NCI-H146 treated with DMSO at 0.1 percent for 48 hours (cell line): ENCODE measurements around the gene EEF1A2.
A peak's percentile ranks its signal among the peaks of the same experiment; 100 is the strongest.

Experiments used
- DNase-seq: peaks from one replicate; lab custom pipeline; 2025; ENCODE audit not compliant: unreplicated experiment; lab: John Stamatoyannopoulos, UW

The EEF1A2 gene

GRCh38 chr20:63500902-63501817 lies 2.3 kb upstream of the EEF1A2 start:
- no peak for DNase-seq

DNA sequence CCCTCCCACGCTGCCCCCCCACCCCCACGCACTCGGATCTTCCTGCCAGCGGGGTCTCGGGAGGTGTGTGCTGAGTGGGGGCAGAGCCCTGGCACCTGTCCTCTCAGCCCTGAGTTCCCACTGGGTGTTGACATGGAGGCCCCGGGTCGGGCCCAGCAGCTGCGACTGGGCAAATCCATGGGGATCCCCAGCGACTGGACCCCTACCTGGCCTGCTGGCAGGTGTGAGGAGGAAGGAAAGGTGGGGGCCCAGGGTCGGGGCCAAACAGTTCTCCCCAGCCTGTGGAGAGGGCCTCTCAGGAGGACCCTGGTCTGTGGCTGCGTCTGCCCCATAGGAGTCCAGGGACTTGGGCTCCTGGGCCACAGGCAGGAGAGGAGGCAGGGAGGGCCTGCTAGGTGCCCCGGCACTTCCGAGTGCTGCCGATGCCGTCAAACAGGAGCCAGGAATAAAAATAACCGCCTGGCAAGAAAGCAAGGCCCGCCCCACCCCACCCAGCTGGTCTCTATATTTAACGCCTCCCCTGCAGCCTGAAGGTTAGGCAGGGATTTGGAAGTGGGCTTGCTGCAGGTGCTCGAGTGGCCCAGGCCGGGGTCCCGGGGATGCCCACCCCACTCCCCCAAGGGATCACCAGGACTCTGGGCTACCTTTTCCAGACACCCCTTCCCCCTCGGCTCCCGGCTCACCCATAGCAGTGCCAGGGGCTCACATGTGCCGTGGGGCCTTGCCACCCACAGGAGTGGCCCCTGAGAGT lies 1.4 kb upstream of the EEF1A2 start:
- DNase-seq = no peak

- DNase-seq = no peak
These were observed 571 bp upstream of the EEF1A2 start for GRCh38 chr20:63499338-63499969.

DNA sequence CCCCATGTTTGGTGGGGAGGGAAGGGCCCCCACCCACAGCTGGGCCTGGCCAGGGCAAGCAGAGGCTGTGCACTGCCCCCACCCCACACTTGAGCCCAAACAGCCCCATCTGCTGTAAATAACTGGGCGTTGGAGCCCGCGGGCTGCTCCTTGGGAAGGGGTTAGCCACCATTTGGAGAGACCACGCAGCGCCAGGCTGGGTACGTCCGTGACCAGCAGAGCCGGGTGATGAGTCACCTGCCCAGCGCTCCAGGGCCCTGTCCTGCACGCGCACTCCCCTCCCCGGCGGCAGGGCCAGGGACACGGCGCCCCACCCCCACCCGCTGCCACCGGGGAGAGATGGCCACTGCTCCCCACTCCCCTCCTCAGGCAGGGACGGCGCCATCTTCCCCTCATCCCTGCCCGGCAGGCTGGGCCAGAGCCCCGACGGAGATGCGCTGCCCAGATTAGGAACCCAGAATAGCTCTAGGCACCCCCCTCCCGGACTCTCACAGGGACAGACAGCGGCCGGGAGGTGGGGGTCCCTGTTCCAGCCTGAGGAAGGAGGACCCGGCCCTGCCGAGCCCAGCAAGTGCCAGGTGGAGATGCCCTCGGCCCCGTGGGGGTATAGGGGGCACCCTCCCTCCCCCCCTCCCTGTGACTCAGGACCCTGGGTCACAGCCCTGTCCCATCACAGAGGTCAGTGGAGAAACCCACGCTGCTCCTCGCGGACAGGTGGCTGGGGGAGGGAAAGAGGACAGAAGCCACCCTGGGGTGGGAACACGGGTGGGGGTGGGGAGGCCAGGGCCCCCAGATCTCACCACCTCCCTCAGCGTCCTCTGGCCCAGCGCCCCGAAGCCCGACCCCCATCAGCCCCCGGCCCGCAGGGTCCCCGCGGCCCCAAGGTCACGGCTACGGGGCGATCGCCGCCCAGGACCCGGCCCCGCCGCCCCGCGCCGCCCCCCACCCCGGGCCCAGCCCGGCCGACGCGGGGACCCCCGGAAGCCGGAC lies 642 bp downstream of the EEF1A2 start:
- DNase-seq = peak; percentile 37

DNA sequence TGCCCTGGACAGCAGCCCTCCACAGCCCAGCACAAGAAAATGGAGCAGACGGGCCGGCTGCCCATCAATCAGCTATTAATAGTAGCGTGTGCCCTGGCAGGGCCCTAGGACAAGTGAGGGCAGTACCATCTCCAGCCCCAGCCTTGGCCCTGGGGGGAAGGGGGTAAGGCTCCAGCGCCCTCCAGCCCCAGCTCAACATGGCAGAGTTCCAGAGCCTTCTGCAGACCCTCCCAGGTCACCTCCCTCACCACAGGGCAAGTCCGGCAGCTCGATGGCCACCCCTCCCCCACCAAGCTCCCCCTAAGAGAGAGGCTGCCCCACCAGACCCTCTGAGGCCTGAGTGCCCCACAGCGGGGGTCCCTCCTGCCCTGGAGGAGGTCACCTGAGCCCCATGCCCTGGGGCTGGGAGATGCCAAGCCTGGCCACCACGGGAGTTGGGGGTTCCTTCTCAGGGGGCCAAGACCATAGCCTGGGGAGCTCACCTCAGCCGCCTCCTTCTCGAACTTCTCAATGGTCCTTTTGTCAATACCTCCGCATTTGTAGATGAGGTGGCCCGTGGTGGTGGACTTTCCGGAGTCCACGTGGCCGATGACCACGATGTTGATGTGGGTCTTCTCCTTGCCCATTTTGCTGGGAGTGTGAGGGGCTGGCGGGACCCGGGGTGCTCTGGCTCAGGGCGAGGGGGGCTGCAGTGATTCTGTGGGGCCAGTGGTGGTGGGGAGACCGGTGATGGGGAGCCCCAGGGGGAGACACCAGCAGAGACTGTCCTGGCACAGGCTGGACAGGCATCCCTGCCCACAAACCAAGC lies 1.5 kb downstream of the EEF1A2 start:
- no peak for DNase-seq

GRCh38 chr20:63496596-63497120 lies 2.2 kb downstream of the EEF1A2 start:
- DNase-seq = no peak

GRCh38 chr20:63495741-63496595 lies 2.9 kb downstream of the EEF1A2 start:
- DNase-seq = no peak

GRCh38 chr20:63495167-63495720 lies 3.6 kb downstream of the EEF1A2 start:
- DNase-seq = no peak

- DNase-seq = no peak
These were observed 4.3 kb downstream of the EEF1A2 start for GRCh38 chr20:63494420-63495166.

DNA sequence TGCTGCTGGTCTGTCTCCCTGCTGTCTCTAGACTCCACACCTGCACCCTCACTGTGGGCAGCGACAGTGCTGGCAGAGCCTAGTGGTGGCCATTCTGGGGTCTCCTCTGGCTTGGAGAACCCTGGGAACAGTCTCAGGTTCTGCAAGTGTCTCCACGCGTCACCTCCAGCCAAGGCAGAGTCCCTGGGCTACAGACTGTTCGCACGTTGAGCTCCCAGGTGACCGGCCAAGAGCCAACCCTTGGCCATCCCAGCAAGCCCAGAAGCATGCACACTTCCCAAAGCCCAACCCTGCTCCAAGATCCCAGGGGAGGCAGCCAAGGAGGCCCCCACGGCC lies 4.8 kb downstream of the EEF1A2 start:
- no peak for DNase-seq

- DNase-seq = no peak
These were observed 5.3 kb downstream of the EEF1A2 start for GRCh38 chr20:63493563-63494020.

DNA sequence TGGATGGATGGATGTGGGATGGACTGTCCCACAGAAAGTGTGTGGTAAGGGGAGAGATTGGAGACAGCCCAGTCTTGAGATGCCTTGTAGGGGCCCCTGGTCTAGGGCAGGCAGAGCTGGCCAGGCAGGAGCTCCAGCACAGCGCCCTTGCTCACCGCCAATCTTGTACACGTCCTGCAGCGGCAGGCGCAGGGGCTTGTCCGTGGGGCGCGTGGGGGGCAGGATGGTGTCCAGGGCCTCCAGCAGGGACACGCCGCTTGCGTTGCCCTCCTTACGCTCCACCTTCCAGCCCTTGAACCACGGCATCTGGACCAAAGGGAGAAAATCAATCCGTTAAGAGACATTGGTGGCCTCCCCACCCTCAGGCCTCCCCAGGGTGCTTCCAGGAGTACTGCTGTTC lies 5.9 kb downstream of the EEF1A2 start:
- no peak for DNase-seq

GRCh38 chr20:63492518-63492917 lies 6.4 kb downstream of the EEF1A2 start:
- DNase-seq = no peak

- DNase-seq = no peak
These were observed 7.2 kb downstream of the EEF1A2 start for GRCh38 chr20:63491635-63492230.

GRCh38 chr20:63491078-63491477 lies 7.8 kb downstream of the EEF1A2 start:
- DNase-seq = no peak

DNA sequence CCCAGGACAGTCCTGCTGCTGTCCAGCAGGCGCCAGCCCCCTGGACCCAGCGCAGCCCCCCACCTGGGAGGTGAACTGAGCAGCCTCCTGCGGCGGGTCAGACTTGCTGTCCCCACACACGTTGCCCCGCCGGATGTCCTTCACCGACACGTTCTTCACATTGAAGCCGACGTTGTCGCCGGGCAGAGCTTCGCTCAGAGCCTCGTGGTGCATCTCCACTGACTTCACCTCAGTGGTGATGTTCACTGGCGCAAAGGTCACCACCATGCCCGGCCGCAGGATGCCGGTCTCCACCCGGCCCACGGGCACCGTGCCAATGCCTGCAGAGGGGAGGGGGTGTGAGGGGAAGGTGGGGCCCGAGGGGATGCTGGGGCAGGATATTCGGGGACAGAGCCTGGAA lies 8.5 kb downstream of the EEF1A2 start:
- DNase-seq = no peak
